GM21447 (cell line): ENCODE measurements around the gene SETD1A.

Source experiments
- ATAC-seq: cut with Tn5 transposase; IDR thresholded peaks from one replicate; pipeline ENCODE4 v1.9.1; 2021; ENCODE audit not compliant: unreplicated experiment

Gene SETD1A

DNA sequence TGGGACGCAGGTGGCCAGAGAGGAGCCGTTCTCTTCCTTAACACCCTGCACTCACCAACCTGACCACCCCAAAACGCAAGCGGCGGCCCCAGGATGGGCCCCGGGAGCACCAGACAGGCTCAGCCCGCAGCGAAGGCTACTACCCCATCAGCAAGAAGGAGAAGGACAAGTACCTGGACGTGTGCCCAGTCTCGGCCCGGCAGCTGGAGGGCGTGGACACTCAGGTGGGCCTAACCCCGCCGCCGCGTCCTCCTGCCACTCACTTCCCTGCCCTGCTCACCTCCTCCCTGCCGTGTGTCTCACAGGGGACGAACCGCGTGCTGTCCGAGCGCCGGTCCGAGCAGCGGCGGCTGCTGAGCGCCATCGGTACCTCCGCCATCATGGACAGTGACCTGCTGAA lies 22.9 kb downstream of the SETD1A start:
- ATAC-seq = no peak

DNA sequence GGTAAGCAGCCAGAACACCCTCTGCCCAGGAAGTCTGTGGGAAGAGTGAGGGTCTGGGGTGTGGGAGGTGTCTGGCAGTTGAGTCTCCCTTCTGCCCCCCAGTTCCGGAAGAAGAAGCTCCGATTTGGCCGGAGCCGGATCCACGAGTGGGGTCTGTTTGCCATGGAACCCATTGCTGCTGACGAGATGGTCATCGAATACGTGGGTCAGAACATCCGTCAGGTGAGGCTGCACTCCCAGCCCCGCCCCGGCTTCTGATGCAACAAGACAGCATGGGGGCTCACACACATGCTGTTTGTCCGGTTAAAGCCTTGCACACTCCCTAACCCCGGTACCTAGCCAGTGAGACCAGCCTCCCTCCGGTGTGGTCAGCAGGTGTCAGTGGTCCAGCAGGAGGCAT lies 23.4 kb downstream of the SETD1A start:
- ATAC-seq = no peak

DNA sequence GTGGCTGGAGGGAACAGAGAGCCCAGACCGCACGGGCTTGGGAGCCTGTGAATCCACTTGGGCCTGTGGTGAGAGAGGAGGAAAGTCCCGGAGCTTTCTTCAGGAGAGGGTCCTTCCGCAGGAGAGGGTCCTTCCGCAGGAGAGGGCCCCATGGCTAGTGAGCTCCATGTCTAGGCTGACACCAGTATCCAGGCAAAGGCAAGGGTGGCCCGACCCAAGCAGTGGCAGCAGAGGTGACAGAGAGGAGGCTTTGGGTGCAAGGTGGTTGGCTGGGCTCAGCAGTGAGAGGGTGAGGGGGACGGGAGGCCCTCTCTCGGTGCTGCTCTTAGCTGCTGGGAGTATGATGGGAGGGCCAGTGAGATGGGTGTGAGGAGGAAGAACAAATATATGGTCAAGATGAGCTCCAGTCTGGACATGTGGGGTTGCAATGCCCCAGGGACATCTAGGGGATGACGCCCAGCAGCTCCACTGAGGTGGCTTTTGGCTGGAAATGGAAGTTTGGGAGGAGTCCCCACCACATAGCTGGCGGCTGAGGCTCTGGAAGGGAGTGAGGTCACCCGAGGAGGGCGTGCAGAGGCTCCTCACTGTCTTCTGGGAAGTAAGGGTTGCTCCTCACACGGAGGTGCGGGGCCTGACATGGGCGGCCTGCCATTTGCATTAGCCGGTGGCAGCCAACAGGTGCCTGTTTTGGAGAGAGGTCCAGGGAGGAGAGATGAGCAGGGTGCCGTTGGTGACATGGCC lies 25.2 kb downstream of the SETD1A start:
- ATAC-seq = no peak

DNA sequence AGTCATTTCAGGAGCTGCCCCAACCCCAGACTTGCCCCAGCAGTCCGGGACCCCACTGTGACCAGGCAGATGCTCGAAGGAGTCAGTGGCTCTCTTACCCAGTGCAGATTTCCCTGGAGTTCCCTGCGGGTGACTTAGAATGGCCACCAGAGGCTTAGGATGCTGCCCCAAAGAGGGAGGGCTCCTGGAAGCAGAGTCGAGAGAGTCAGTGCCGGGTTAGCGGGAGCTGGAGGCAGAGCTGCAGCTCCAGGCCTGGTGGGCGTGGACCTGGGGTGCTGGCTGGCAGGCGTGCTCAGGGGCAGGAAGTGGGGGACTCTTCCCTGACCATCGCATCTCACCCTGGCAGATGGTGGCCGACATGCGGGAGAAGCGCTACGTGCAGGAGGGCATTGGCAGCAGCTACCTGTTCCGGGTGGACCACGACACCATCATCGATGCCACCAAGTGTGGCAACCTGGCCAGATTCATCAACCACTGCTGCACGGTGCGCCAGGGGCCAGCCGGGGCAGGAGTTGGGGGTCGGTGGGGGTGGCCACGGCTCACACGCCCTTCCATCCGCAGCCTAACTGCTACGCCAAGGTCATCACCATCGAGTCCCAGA lies 25.8 kb downstream of the SETD1A start:
- no peak for ATAC-seq

DNA sequence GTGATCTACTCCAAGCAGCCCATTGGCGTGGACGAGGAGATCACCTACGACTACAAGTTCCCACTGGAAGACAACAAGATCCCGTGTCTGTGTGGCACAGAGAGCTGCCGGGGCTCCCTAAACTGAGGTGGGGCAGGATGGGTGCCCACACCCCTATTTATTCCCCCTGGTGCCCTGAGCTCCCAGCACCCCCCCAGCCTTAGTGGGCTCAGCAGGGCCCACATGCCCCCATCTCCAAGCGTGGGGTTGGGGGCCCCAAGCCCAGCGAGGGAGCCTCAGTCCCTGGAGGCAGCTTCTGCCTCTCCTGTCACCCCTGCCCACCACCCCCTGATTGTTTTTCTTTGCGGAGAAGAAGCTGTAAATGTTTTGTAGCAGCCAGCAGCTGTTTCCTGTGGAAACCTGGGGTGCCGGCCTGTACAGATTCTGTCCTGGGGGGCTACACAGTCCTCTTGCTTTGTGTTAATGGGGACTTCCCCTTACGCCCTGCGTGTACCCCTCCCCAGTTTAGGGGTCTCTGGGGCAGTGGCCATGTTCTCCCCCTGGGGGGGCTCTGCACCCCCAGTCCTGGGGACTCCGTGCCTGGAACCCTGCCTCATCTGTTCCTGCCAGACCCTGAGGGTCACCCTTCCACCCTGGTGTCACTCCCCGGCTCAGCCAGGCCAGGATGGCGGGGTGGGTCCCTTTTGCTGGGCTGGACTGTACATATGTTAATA lies 26.5 kb downstream of the SETD1A start:
- ATAC-seq = no peak

DNA sequence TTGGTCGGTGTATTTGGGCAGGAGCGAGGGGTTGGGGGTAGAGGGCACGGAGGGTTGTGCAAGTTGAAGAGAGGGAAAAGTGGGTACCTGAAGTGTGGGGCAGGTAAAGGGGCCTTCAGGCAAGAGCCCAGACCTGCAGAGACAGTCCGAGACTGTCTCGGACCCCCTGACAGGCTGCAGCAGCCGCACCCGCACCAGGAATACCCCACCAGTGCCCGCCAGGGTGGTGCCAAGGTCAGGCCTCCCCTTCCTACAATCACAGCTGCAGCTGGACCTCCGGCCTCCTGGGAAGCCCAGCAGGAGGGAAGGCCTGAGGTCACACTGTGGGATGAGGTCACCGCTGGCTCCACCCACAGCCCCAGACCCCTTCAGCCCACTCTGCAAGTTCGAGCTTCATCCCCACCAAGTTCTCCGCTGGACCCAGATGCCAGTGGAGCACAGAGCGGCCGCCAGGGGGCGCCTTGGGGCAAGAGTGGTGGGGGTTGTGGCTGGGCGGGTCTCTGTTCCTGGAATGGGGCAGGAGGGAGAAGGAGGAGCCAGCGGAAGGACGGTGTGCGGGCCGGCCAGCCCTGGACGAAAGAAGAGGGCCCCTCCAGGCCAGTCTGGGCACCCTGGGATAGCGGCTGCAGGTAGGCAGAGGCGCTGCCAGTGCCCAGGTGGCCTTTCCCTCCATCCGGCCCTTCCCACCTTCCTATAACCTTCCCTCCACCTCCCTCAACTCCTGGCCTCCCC lies 27.3 kb downstream of the SETD1A start, which contains the start of gene HSD3B7:
HSD3B7 (plus strand) TSS at position 539 of the 732 bp plus-strand sequence. CDS start 452 bp downstream, outside the sequence.
- peak; percentile 51 for ATAC-seq

DNA sequence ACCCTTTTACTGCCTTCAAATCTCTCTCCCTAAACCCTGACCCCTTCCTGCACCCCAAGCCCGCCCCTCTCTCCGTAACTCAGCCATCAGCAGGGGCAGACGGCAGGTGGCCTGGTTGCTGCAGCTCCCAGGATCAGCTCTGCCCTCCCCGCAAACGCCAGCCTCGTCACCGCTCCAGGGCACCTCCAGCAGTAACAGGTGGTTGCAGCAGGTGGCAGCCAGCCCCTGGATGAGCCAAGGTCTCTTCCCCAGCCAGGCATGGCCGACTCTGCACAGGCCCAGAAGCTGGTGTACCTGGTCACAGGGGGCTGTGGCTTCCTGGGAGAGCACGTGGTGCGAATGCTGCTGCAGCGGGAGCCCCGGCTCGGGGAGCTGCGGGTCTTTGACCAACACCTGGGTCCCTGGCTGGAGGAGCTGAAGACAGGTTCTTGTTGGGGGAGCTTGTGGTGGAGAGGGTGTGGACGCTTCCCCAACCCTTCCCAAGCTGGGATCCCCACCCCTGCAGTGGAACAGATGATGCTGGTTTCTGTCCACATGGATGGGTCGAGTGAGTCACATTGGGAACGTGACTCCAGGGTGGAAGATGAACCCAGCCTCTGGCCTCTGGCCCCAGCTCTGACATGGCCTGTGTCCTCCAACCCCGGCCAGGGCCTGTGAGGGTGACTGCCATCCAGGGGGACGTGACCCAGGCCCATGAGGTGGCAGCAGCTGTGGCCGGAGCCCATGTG lies 28.0 kb downstream of the SETD1A start:
- no peak for ATAC-seq

DNA sequence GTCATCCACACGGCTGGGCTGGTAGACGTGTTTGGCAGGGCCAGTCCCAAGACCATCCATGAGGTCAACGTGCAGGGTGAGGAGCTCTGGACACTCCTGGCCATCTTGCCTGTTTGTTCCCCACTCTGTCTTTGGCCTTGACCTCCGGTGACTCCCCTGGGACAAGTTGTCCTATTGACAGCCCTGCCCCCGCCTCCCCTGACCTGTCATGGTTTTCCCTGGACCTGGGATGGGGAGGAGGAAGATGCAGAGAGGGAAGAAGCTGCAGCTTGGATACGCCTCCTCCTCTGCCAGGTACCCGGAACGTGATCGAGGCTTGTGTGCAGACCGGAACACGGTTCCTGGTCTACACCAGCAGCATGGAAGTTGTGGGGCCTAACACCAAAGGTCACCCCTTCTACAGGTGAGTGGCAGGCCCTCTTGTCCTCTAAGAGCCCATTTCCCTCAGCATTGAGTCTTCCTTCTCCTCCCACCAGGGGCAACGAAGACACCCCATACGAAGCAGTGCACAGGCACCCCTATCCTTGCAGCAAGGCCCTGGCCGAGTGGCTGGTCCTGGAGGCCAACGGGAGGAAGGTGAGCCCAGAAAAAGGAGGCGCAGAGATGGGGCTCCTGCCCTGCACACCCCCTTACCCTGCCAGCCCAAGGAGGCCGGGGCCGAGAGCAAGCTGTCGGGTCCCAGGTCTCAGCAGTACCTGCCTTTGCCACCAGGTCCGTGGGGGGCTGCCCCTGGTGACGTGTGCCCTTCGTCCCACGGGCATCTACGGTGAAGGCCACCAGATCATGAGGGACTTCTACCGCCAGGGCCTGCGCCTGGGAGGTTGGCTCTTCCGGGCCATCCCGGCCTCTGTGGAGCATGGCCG lies 28.8 kb downstream of the SETD1A start:
- no peak for ATAC-seq

DNA sequence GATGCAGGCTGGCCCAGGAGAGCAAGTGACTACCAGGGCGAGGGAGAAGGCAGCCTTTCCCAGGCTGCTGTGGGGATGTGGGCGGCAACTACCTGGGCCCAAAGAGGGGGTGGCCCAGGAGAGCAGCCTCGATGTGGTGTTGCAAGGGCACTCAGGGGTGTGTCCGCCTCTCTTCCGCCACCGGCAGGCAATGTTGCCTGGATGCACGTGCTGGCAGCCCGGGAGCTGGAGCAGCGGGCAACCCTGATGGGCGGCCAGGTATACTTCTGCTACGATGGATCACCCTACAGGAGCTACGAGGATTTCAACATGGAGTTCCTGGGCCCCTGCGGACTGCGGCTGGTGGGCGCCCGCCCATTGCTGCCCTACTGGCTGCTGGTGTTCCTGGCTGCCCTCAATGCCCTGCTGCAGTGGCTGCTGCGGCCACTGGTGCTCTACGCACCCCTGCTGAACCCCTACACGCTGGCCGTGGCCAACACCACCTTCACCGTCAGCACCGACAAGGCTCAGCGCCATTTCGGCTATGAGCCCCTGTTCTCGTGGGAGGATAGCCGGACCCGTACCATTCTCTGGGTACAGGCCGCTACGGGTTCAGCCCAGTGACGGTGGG lies 30.1 kb downstream of the SETD1A start:
- no peak for ATAC-seq

DNA sequence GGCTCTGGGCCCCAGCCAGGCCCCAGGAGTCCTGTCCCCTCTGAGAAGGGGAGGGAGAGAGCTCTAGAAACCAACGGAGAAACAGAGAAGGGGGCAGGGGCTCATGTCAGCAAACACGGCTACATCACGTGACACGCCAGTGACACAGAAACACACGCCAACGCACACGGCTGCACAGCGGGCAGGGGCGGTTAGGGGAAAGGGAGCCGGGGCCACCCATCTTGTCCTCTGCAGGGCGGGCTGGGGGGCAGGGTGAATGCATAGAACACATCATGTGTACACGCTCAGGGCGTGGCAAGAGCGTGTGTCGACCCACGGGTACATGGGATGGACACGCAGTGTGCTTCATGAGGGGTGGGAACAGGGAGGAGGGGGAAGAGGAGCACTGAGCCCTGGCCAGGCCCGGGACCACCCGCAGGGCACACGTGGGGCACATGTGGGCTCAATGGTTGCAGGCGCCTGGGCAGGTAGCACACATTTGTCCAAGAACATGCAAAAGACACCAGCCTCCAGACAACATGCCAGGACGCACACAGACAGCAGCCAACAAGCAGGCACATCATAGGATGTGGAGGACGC lies 32.0 kb downstream of the SETD1A start:
- no peak for ATAC-seq

DNA sequence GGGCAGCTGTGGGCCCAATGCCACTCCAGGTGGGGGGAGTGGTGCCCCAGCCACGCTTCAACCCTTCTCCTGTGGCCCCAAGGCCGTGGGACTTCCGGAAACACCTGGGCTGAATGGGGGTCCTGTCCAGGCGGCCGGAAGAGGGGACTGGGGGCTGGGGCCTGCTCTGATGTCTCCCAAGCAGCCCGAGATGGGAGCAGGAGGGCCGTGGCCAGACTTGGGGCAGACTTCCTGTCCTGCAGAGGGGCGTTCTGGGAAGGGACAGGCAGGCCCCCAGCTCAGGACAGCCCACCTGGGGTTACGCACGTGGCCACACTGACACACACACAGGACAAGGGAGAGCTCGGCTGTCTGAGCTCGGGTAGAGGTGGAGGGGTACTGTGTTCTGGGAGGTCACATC lies 32.6 kb downstream of the SETD1A start:
- ATAC-seq = no peak

DNA sequence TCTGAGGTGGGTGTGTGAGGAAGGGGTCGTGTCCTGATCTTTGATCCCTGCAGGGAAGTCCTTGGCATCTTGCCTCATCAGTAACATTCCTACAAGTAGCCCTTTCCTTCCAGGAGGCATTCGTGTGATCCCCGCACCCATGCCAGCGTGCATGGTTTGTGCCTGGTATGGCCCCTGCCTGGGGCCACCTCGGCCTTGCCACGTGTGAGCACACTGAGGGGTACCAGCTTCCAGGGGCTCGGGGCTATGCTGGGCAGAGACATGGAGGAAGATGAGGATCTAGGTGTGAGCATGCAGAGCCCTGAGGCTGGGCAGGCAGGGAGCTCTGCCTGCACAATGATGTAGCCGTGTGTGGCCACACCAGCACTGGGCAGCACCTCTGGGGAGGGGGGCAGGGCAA lies 33.5 kb downstream of the SETD1A start:
- ATAC-seq = no peak

DNA sequence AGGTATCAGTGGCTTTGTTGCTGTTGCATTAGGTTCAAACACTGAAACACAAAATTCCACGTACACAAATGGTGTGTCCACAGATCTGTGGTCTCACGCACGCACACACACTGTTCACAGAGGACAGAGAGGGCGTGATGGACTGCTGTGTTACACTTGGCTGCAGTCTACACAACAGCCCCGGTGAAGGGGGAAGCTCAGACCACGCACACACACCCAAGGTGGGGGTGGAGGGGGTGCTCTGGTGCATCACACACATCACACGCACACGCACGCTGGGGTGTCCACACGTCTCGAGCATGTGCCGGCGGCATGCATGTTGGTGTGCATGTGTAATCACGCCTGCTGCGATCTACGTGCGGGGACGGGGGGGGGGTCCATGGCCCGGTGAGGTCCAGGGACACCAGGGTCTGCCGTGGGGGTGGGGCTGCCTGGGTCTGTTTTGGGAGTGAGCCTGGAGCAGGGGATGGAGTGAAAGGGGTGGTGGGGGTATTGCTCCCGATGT lies 34.8 kb downstream of the SETD1A start:
- ATAC-seq = no peak

DNA sequence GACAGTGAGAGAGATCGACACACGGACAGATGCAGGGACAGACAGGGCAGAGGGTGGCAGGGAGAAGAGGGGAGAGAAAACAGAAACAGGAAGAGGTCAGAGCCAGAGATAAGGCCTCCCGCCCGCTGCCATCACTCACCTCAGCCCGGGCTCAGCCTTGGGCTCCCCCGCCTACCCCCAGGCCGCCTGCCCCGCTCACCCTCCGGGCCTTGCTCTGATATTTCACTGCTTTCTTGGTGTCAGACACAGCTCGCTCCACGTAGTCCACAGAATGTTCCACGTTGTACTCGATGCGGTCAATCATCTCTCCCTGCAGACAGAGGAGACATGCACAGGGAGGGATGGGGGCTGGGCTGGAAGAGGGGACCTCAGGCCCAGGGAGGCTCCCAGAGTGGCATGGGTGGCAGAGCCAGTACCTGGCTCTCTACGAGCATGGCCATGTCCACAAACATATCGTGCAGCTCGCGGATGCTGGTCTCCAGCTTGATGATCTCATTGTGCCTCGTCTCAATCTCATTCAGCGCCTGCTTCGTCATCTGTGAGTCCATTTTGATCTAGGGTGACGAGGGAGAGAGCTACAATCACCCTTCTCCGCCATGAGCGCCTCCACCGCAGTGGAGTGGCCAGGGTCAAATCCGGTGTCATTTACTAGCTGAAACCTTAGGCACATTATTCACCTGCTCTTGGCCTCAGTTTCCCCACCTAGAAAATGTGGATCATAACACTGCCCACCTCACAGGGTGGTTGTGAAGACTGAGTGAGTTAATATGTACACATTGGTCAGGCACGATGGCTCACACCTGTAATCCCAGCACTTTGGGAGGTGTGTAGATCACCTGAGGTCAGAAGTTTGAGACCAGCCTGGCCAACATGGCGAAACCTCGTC lies 35.6 kb downstream of the SETD1A start:
- no peak for ATAC-seq

DNA sequence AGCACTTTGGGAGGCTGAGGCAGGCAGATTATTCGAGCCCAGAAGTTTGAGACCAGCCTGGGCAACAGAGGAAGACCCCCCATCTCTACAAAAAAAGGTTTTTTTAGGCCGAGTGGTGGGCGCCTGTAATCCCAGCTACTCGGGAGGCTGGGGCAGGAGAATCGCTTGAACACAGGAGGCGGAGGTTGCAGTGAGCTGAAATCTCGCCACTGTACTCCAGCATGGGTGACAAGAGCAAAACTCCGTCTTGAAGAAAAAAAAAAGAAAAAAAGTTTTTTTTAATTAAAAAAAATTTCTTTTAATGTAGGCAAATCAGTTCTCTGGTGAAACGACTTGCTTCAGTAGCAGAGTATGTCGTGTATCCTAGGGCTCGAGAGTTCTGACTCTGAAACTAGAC lies 38.4 kb downstream of the SETD1A start:
- no peak for ATAC-seq

DNA sequence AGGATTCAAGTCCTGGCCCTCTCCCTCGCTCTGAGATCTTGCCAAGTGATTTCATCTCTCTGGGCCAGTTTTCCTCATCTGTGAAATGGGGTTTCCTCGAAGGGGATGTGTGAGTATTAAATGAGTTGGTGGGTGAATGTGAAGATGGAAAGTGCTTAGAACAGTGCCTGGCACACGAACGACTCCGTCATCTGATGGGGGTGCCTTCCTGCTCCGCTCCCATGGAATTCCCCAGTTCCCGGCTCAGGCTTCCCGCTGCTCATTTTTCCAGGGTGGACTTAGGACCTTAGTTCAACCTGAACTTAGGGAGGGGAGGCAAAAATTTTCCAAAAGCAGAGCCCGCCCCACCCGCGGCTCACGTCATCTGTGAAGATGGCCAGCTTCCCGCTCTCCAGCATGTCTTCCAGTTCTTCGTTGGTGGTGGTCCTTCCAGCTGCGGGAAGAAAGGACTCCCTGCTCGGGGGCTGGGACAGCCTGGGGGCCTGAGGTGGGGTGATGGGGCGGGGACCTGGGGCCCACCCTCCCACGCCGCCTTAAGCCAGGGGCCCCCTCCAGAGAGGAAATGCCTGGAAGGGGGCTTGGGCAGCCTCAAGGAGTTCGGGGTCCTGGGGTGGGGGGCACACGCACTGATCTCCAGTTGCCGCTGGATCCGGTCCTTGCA lies 38.9 kb downstream of the SETD1A start:
- no peak for ATAC-seq

DNA sequence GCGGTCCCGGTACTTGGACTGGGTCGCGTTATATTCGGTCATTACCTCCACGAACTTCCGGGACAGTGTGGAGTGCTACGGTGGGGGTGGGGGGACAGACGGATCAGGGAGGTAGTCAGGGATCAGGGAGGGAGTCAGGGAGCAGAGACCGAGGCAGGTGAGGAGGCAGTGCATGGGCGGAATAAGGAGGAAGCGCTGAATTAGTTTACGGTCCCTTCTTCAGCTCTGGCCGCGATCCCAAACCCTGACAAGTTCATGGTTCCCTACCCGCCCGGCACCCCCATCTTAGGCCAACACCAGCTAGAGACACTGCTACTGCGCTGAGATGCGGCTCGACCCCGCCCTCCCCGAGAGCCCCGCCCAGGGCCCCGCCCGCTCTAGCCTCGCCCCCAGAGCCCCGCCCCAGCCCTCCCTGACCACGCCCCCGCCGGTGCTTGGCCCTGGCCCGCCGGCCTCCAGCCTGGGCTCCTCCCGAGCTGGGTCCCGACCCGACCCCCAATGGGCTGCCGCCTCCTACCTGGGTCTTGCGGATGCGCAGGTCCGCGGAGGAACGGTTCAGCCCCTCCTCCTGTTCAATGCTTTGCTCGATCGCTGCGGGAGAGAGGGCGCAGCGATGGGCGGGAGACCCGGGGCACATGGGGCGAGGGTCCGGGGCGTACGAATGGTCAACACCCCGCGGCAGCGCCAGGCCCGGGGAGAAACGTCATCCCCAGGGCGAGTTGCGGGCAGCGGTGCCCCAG lies 39.6 kb downstream of the SETD1A start:
- ATAC-seq = peak; percentile 69
